PC-3 (cell line): ENCODE results near the gene SMYD3. TPM values are rescaled to one million over a fixed set of nuclear protein-coding genes. Genes with fewer than 3 reads are reported as not detected.

Experiments used
- ATAC-seq: fragments of 200-7000 bp; cut with Tn5 transposase; 2 replicates; pipeline ENCODE4 v1.9.1; 2020; ENCODE audit warnings: mild to moderate bottlenecking, moderate library complexity
- BruUV-seq: library from RNA; stranded (reverse); fragments of 400-500 nt; replicated peaks from 2 replicates; lab custom pipeline; 2021; lab: Mats Ljungman, UMichigan
- CTCF ChIA-PET: fragments of 300-600 bp; sonication (Branson Sonifier 250); formaldehyde crosslinking; loops from one replicate; lab custom pipeline; 2022; ENCODE audit warnings: antibody characterized with exemption; lab: Charles Lee
- POLR2A ChIA-PET: fragments of 300-600 bp; sonication (Branson Sonifier 250); formaldehyde crosslinking; loops from one replicate; lab custom pipeline; 2022; ENCODE audit warnings: antibody characterized with exemption; ENCODE audit not compliant: unreplicated experiment; lab: Charles Lee
- DNase-seq: peaks from one replicate; pipeline ENCODE4 v3.0.0-alpha.2; 2015
- H2AFZ ChIP-seq: fragments of 300-600 bp; sonication (generic); 2 replicates; pipeline ENCODE4 v1.6.0; 2016; ENCODE audit warnings: antibody characterized with exemption, low read length
- H3F3A ChIP-seq: fragments of 300-600 bp; sonication (generic); one replicate; pipeline ENCODE4 v1.6.0; 2017; ENCODE audit warnings: antibody characterized with exemption, low read length, control low read depth, mild to moderate bottlenecking; ENCODE audit not compliant: unreplicated experiment
- H3K27ac ChIP-seq: fragments of 300-600 bp; sonication (generic); 2 replicates; pipeline ENCODE4 v1.5.1; 2016; ENCODE audit warnings: mild to moderate bottlenecking, low read length
- H3K27me3 ChIP-seq: fragments of 300-600 bp; sonication (generic); 2 replicates; pipeline ENCODE4 v1.6.1; 2016; ENCODE audit warnings: low read length, mixed read lengths
- H3K36me3 ChIP-seq: fragments of 300-600 bp; sonication (generic); 2 replicates; pipeline ENCODE4 v1.6.1; 2016; ENCODE audit warnings: low read depth, mixed run types, low read length, mixed read lengths
- H3K4me1 ChIP-seq: fragments of 300-600 bp; sonication (generic); 2 replicates; pipeline ENCODE4 v1.5.1; 2016; ENCODE audit warnings: low read length; ENCODE audit not compliant: insufficient read depth
- H3K4me2 ChIP-seq: fragments of 300-600 bp; sonication (generic); 2 replicates; pipeline ENCODE4 v1.6.0; 2016; ENCODE audit warnings: low read length
- H3K4me3 ChIP-seq: fragments of 300-600 bp; sonication (generic); 2 replicates; pipeline ENCODE4 v1.5.1; 2016; ENCODE audit warnings: mild to moderate bottlenecking, low read length, mixed read lengths
- H3K79me2 ChIP-seq: fragments of 300-600 bp; sonication (generic); 2 replicates; pipeline ENCODE4 v1.6.1; 2017; ENCODE audit warnings: low read length, mixed read lengths
- H3K9ac ChIP-seq: fragments of 300-600 bp; sonication (generic); 2 replicates; pipeline ENCODE4 v1.6.0; 2016; ENCODE audit warnings: mild to moderate bottlenecking, low read length
- H3K9me2 ChIP-seq: fragments of 300-600 bp; sonication (generic); replicated peaks from 2 replicates; pipeline ENCODE4 v1.6.1; 2016; ENCODE audit warnings: mixed run types, low read length, mixed read lengths
- H3K9me3 ChIP-seq: fragments of 300-600 bp; sonication (generic); 2 replicates; pipeline ENCODE4 v1.6.1; 2016; ENCODE audit warnings: low read length, mixed read lengths
- H4K20me1 ChIP-seq: fragments of 300-600 bp; sonication (generic); 2 replicates; pipeline ENCODE4 v1.6.1; 2016; ENCODE audit warnings: low read length, mixed read lengths
- CTCF ChIP-seq: fragments of 300-600 bp; sonication (generic); conservative IDR thresholded peaks from 2 replicates; pipeline ENCODE4 v1.5.1; 2017; ENCODE audit warnings: antibody characterized with exemption, low read depth, mild to moderate bottlenecking, low read length
- EZH2 ChIP-seq: fragments of 300-600 bp; sonication (generic); IDR thresholded peaks from one replicate; pipeline ENCODE4 v1.6.1; 2017; ENCODE audit warnings: antibody characterized with exemption, mild to moderate bottlenecking, low read length; ENCODE audit not compliant: unreplicated experiment
- EZH2phosphoT487 ChIP-seq: fragments of 300-600 bp; sonication (generic); IDR thresholded peaks from 2 replicates; pipeline ENCODE4 v1.6.1; 2018; ENCODE audit warnings: mild to moderate bottlenecking, antibody characterized with exemption, low read length, borderline replicate concordance
- intact Hi-C: fragments of 100-400 bp; cut with micrococcal nuclease; formaldehyde crosslinking; loops from 2 replicates; pipeline ENCODE4 v1.9.0; 2023
- total RNA-seq: library from RNA; depleted of rRNA; stranded (reverse); fragments of >200 nt; gene quantifications from 2 replicates; pipeline ENCODE4 v1.2.3, GENCODE V29; 2014

Gene SMYD3
- total RNA-seq, 1 experiment from 2014 or later = 33.0 TPM

- no peak overlapping the region for H2AFZ ChIP-seq
- intact Hi-C loops = no loop called here
- H3K4me3 ChIP-seq = no peak overlapping the region
- CTCF ChIA-PET = interaction anchor here (0.6 kb wide), 1 partner anchor 96 kb away, joined by 3 read pairs; no protein-coding TSS in a partner anchor
- TF ChIP-seq EZH2phosphoT487 (no peak), EZH2 (no peak), CTCF (no peak)
- DNase-seq (no peak), ATAC-seq (no peak)
- no TSS peak for BruUV-seq
- H3K36me3 ChIP-seq = peaks cover 2% of the 10 kb centered on the region; the same call in 1 of the 2 replicates
- no peak overlapping the region for H3K4me2 ChIP-seq
- no peak overlapping the region for H3K9ac ChIP-seq
- H3K9me2 ChIP-seq = no peaks in the 10 kb centered on the region
- no peak overlapping the region for H3K27ac ChIP-seq
- H4K20me1 ChIP-seq = no peaks in the 10 kb centered on the region; the same call in 1 of the 2 replicates
- no peaks in the 10 kb centered on the region for H3K27me3 ChIP-seq
- no peaks in the 10 kb centered on the region for H3F3A ChIP-seq
- no peaks in the 10 kb centered on the region for H3K4me1 ChIP-seq
- POLR2A ChIA-PET = interaction anchor here (0.6 kb wide), 1 partner anchor 34 kb away, joined by 3 read pairs; no protein-coding TSS in a partner anchor
- no peaks in the 10 kb centered on the region; the same call in 1 of the 2 replicates for H3K79me2 ChIP-seq
- no peaks in the 10 kb centered on the region for H3K9me3 ChIP-seq
These were observed 155.4 kb downstream of the SMYD3 start for GRCh38 chr1:246351721-246352120.

GRCh38 chr1:246350745-246351144, 156.3 kb downstream of the SMYD3 start:
- Histone ChIP-seq H3K4me2 (no peak overlapping the region), H4K20me1 (no peaks in the 10 kb centered on the region; the same call in 1 of the 2 replicates), H2AFZ (no peak overlapping the region), H3K36me3 (peaks cover 2% of the 10 kb centered on the region; the same call in 1 of the 2 replicates), H3K4me1 (no peaks in the 10 kb centered on the region), H3K9me2 (no peaks in the 10 kb centered on the region), H3K4me3 (no peak overlapping the region), H3K9ac (no peak overlapping the region), H3K27ac (no peak overlapping the region), H3K79me2 (no peaks in the 10 kb centered on the region), H3F3A (no peaks in the 10 kb centered on the region), H3K9me3 (no peaks in the 10 kb centered on the region), H3K27me3 (no peaks in the 10 kb centered on the region)
- intact Hi-C loops = no loop called here
- ATAC-seq (no peak), DNase-seq (no peak)
- POLR2A ChIA-PET = no interaction called here
- TF ChIP-seq EZH2 = no peak
- TF ChIP-seq EZH2phosphoT487 = no peak
- no peak for TF ChIP-seq CTCF
- CTCF ChIA-PET = no interaction called here
- no TSS peak for BruUV-seq

- Histone ChIP-seq H3K9me2 (no peaks in the 10 kb centered on the region), H3K4me3 (no peak overlapping the region), H3F3A (no peaks in the 10 kb centered on the region), H3K36me3 (no peaks in the 10 kb centered on the region), H2AFZ (no peak overlapping the region), H3K79me2 (no peaks in the 10 kb centered on the region), H3K9me3 (no peaks in the 10 kb centered on the region), H3K4me2 (no peak overlapping the region), H3K27ac (no peak overlapping the region), H3K9ac (no peak overlapping the region), H3K4me1 (no peaks in the 10 kb centered on the region), H3K27me3 (no peaks in the 10 kb centered on the region), H4K20me1 (no peaks in the 10 kb centered on the region)
- no peak for ATAC-seq
- DNase-seq = no peak
- no TSS peak for BruUV-seq
- CTCF ChIA-PET = no interaction called here
- intact Hi-C loops = no loop called here
- TF ChIP-seq EZH2 = no peak
- TF ChIP-seq CTCF = no peak
- TF ChIP-seq EZH2phosphoT487 = no peak
- POLR2A ChIA-PET = no interaction called here
These were observed 163.1 kb downstream of the SMYD3 start for GRCh38 chr1:246343937-246344336.
